ENCODE measurements around the gene RB1. TPM values are rescaled to one million over a fixed set of nuclear protein-coding genes. Genes with fewer than 3 reads are reported as not detected.

Gene RB1
- total RNA-seq: 26.5 and 28.6 TPM in 2 replicates

- peak within 1 kb of the TSS; percentile 99 for H3K4me3 Mint-ChIP-seq
- peak; percentile 88 for DNase-seq (ENCODE audit: low spot score)
- H3K27ac Mint-ChIP-seq: peak within 1 kb of the TSS; percentile 97
- peaks cover 30% of the 10 kb centered on the region for H3K4me1 Mint-ChIP-seq (ENCODE audit: low read depth)
- H3K36me3 Mint-ChIP-seq (ENCODE audit: low read depth): peaks cover 16% of the 10 kb centered on the region
- no peaks in the 10 kb centered on the region for H3K9me3 Mint-ChIP-seq
- intact Hi-C loops (cut with micrococcal nuclease): loop anchor here (1.0 to 10.0 kb wide), 9 partner anchors 38 to 674 kb away; partner anchors contain the start of genes FNDC3A, ITM2B and MED4
- no peaks in the 10 kb centered on the region for H3K27me3 Mint-ChIP-seq (ENCODE audit: insufficient read depth)
Observed at GRCh38 chr13:48303359-48304142, at the start of gene RB1. RB1 (plus strand) TSS chr13:48303751; CDS start chr13:48303913, 162 bp downstream.

GRCh38 chr13:48253849-48254248 is 49.7 kb upstream of the RB1 start:
- Mint-ChIP-seq H3K4me1 (ENCODE audit: low read depth) (peaks cover 14% of the 10 kb centered on the region), H3K27ac (no peak overlapping the region), H3K27me3 (ENCODE audit: insufficient read depth) (no peaks in the 10 kb centered on the region), H3K4me3 (no peak overlapping the region), H3K36me3 (ENCODE audit: low read depth) (peaks cover 43% of the 10 kb centered on the region), H3K9me3 (no peaks in the 10 kb centered on the region)
- no peak for DNase-seq (ENCODE audit: low spot score)
- intact Hi-C loops (cut with micrococcal nuclease): no loop called here

DNA sequence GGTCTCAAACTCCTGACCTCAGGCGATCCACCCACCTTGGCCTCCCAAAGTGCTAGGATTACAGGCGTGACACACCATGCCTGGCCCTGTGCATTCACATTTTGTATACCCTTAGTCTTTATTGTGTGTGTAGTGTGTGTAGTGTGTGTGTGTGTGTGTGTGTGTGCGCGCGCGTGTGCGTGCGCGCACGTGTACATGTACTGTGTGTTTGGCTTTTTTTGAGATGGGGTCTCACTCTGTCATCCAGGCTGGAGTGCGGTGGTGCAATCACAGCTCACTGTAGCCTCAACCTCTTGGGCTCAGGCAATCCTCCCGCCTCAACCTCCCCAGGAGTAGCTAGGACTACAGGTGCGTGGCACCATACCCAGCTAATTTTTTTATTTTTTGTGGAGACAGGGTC is 48.5 kb upstream of the RB1 start:
- intact Hi-C loops (cut with micrococcal nuclease): no loop called here

DNA sequence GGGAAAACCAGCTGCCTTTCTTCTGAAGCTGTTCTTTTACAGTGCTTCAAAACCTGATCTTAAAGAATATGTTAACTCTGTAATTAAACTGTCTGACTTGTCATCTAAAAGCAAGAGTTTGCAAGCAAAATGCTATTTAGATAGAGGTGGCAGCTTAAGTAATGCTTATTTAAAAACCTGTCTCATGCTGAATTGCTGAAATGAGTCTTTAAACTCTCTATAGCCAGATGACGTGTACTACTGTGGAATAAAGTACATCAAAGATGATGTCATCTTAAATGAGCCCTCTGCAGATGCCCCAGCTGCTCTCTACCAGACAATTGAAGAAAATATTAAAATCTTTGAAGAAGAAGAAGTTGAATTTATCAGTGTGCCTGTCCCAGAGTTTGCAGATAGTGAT is 47.6 kb upstream of the RB1 start:
- Mint-ChIP-seq H3K27ac (no peak overlapping the region), H3K4me1 (ENCODE audit: low read depth) (peaks cover 10% of the 10 kb centered on the region), H3K4me3 (no peak overlapping the region), H3K36me3 (ENCODE audit: low read depth) (peaks cover 59% of the 10 kb centered on the region), H3K9me3 (no peaks in the 10 kb centered on the region), H3K27me3 (ENCODE audit: insufficient read depth) (no peaks in the 10 kb centered on the region)
- DNase-seq (ENCODE audit: low spot score): no peak
- intact Hi-C loops (cut with micrococcal nuclease): no loop called here

More for the DNA sequence above, 48.5 kb upstream of the RB1 start:
- H3K4me1 Mint-ChIP-seq (ENCODE audit: low read depth): peaks cover 10% of the 10 kb centered on the region
- H3K4me3 Mint-ChIP-seq: no peak overlapping the region
- H3K9me3 Mint-ChIP-seq: no peaks in the 10 kb centered on the region
- no peak for DNase-seq (ENCODE audit: low spot score)
- peaks cover 53% of the 10 kb centered on the region for H3K36me3 Mint-ChIP-seq (ENCODE audit: low read depth)
- H3K27me3 Mint-ChIP-seq (ENCODE audit: insufficient read depth): no peaks in the 10 kb centered on the region
- no peak overlapping the region for H3K27ac Mint-ChIP-seq

- no peak overlapping the region for H3K27ac Mint-ChIP-seq
- H3K4me1 Mint-ChIP-seq (ENCODE audit: low read depth): no peaks in the 10 kb centered on the region
- no peak for DNase-seq (ENCODE audit: low spot score)
- no peaks in the 10 kb centered on the region for H3K9me3 Mint-ChIP-seq
- intact Hi-C loops (cut with micrococcal nuclease): no loop called here
- H3K36me3 Mint-ChIP-seq (ENCODE audit: low read depth): peaks cover 67% of the 10 kb centered on the region
- H3K27me3 Mint-ChIP-seq (ENCODE audit: insufficient read depth): no peaks in the 10 kb centered on the region
- no peak overlapping the region for H3K4me3 Mint-ChIP-seq
Observed at GRCh38 chr13:48258002-48258401, 45.5 kb upstream of the RB1 start.

DNA sequence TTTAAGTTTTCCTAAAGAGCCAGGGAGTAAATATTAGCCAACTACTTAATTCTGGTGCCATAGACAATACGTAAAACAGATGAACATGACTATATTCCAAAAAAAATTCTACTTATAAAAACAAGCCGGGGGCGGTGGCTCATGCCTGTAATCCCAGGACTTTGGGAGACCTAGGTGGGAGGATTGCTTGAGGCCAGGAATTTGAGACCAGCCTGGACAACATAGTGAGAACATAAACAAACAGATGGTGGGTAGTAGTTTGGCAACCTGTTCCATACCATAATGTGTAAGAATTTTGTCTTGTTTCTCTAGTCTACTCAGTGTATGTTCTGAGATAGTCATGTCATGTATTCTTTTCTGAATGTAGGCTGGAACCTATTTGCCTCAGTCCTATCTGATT is 45.1 kb upstream of the RB1 start:
- no peak for DNase-seq (ENCODE audit: low spot score)
- Mint-ChIP-seq H3K27ac (no peak overlapping the region), H3K27me3 (ENCODE audit: insufficient read depth) (no peaks in the 10 kb centered on the region), H3K4me3 (no peak overlapping the region), H3K36me3 (ENCODE audit: low read depth) (peaks cover 70% of the 10 kb centered on the region), H3K4me1 (ENCODE audit: low read depth) (no peaks in the 10 kb centered on the region), H3K9me3 (no peaks in the 10 kb centered on the region)
- intact Hi-C loops (cut with micrococcal nuclease): no loop called here

GRCh38 chr13:48260970-48261369 is 42.6 kb upstream of the RB1 start:
- Mint-ChIP-seq H3K4me1 (ENCODE audit: low read depth) (peaks cover 19% of the 10 kb centered on the region), H3K27me3 (ENCODE audit: insufficient read depth) (no peaks in the 10 kb centered on the region), H3K36me3 (ENCODE audit: low read depth) (peaks cover 62% of the 10 kb centered on the region), H3K9me3 (no peaks in the 10 kb centered on the region), H3K27ac (no peak overlapping the region), H3K4me3 (no peak overlapping the region)
- no peak for DNase-seq (ENCODE audit: low spot score)
- intact Hi-C loops (cut with micrococcal nuclease): no loop called here

DNA sequence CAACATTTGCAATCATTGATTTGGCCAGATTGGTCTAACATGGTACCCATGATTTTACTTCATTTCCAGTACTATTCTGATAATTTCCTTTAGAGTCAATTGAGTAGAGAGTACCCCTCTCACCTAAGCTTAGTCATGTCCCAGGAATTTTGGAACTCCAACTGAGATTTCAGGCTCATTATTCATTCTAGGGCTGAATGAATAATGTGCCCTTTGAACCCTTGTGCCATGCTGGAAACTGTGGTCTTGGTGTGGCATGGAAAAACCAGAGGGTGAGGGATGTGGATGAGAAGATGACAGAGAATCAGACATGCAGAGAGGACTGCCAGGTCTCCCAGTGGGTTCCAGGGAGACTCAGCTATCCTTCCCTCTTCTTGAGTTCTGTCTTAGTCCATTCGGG is 40.4 kb upstream of the RB1 start:
- Mint-ChIP-seq H3K36me3 (ENCODE audit: low read depth) (peaks cover 52% of the 10 kb centered on the region), H3K27ac (no peak overlapping the region), H3K4me1 (ENCODE audit: low read depth) (peaks cover 24% of the 10 kb centered on the region), H3K27me3 (ENCODE audit: insufficient read depth) (no peaks in the 10 kb centered on the region), H3K9me3 (no peaks in the 10 kb centered on the region), H3K4me3 (no peak overlapping the region)
- intact Hi-C loops (cut with micrococcal nuclease): no loop called here
- DNase-seq (ENCODE audit: low spot score): no peak

- DNase-seq (ENCODE audit: low spot score): no peak
- H3K4me3 Mint-ChIP-seq: no peak overlapping the region
- H3K27ac Mint-ChIP-seq: no peak overlapping the region
- no peaks in the 10 kb centered on the region for H3K27me3 Mint-ChIP-seq (ENCODE audit: insufficient read depth)
- peaks cover 47% of the 10 kb centered on the region for H3K36me3 Mint-ChIP-seq (ENCODE audit: low read depth)
- H3K9me3 Mint-ChIP-seq: no peaks in the 10 kb centered on the region
- intact Hi-C loops (cut with micrococcal nuclease): no loop called here
- peaks cover 24% of the 10 kb centered on the region for H3K4me1 Mint-ChIP-seq (ENCODE audit: low read depth)
Observed at GRCh38 chr13:48264058-48264457, 39.5 kb upstream of the RB1 start.

GRCh38 chr13:48265217-48265815 is 38.2 kb upstream of the RB1 start:
- no peaks in the 10 kb centered on the region for H3K9me3 Mint-ChIP-seq
- H3K27ac Mint-ChIP-seq: peak overlapping the region; percentile 40
- H3K4me3 Mint-ChIP-seq: peak overlapping the region; percentile 8
- H3K36me3 Mint-ChIP-seq (ENCODE audit: low read depth): peaks cover 43% of the 10 kb centered on the region
- H3K4me1 Mint-ChIP-seq (ENCODE audit: low read depth): peaks cover 24% of the 10 kb centered on the region
- intact Hi-C loops (cut with micrococcal nuclease): loop anchor here (1.0 to 5.0 kb wide), 2 partner anchors 38 to 43 kb away; partner anchors contain the start of gene RB1
- peak; percentile 13 for DNase-seq (ENCODE audit: low spot score)
- H3K27me3 Mint-ChIP-seq (ENCODE audit: insufficient read depth): no peaks in the 10 kb centered on the region

GRCh38 chr13:48266150-48266549 is 37.4 kb upstream of the RB1 start:
- H3K27ac Mint-ChIP-seq: no peak overlapping the region

DNA sequence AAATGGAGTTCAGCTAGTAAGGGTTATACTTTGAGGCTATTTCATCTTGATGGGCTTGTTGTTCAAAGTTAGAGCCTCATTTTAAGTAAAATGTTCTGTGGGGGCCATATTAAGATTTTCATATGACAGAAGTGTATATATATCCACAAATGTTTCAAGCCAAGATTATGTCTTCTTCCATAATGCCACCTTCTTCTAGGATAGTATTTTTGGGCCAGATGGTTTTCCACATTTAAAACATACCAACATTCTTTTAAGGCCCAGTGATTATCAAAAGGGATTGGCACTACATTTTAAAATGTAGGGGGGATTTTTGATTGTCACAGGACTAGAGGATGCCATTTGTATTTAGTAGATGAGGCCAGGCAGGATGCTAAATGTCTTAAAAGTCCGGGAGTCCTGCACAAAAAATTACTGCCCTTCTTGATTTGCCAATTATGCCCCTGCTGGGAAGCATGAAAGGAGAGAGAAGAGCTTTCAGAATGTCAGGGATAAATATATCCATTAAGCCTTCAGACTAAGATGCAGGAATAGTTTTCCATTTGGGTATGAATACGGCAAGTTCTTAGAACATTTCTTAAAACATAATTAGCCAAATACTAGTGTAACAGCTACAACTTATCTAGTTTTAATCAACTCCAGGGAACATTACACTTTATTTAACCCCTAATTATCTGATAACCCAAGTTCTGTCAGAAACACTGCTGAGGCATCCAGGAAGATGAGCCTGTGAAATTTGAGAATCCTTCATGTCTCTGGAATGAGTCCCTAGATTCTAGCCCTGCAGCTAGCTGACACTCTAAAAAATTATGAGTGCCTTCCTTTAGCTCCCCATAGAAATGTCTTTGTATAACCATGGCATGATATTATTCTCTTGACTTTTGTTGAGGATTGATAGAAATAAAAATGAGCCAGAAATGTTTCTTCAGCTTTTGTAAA is 36.6 kb upstream of the RB1 start:
- Mint-ChIP-seq H3K4me3 (no peak overlapping the region), H3K9me3 (no peaks in the 10 kb centered on the region), H3K36me3 (ENCODE audit: low read depth) (peaks cover 37% of the 10 kb centered on the region), H3K27ac (no peak overlapping the region), H3K4me1 (ENCODE audit: low read depth) (peaks cover 24% of the 10 kb centered on the region), H3K27me3 (ENCODE audit: insufficient read depth) (no peaks in the 10 kb centered on the region)
- intact Hi-C loops (cut with micrococcal nuclease): loop anchor here (5.0 kb wide), 1 partner anchor 45 kb away; no protein-coding TSS in a partner anchor
- no peak for DNase-seq (ENCODE audit: low spot score)

More at GRCh38 chr13:48266150-48266549, 37.4 kb upstream of the RB1 start:
- DNase-seq (ENCODE audit: low spot score): no peak
- intact Hi-C loops (cut with micrococcal nuclease): loop anchor here (5.0 kb wide), 1 partner anchor 44 kb away; no protein-coding TSS in a partner anchor
- H3K4me1 Mint-ChIP-seq (ENCODE audit: low read depth): peaks cover 24% of the 10 kb centered on the region
- H3K4me3 Mint-ChIP-seq: no peak overlapping the region
- no peaks in the 10 kb centered on the region for H3K9me3 Mint-ChIP-seq
- H3K27me3 Mint-ChIP-seq (ENCODE audit: insufficient read depth): no peaks in the 10 kb centered on the region
- peaks cover 37% of the 10 kb centered on the region for H3K36me3 Mint-ChIP-seq (ENCODE audit: low read depth)

All from activated T-helper 1 cell treated with anti-CD3 and anti-CD28 coated beads, Interleukin-12 subunit alpha, Interleukin-12 subunit beta, Interleukin-2, Interleukin-4 antibody, amounts not matched to agents 30 ng/mL and 10 ng/mL and 1 ng/mL, durations not matched to agents 14 hours and 24 hours and 36 hours (primary cell).